DOHH2 (cell line): ENCODE results near the gene DNAJC5G.

ENCODE experiments used
- H3F3A ChIP-seq: fragments of 200-600 bp; sonication (generic), shearing (Covaris generic); 2 replicates; pipeline ENCODE4 v1.6.0; 2016; ENCODE audit warnings: antibody characterized with exemption, mild to moderate bottlenecking; ENCODE audit not compliant: control insufficient read depth, insufficient read depth
- H3K27ac ChIP-seq: fragments of 200-600 bp; sonication (generic); 2 replicates; pipeline ENCODE4 v1.5.1; 2014; ENCODE audit warnings: low read depth, mild to moderate bottlenecking, low read length, moderate library complexity
- H3K27me3 ChIP-seq: fragments of 200-600 bp; sonication (generic); 2 replicates; pipeline ENCODE4 v1.6.1; 2014; ENCODE audit warnings: mild to moderate bottlenecking, low read length, mixed read lengths; ENCODE audit not compliant: control insufficient read depth
- H3K36me3 ChIP-seq: fragments of 200-600 bp; sonication (generic); 2 replicates; pipeline ENCODE4 v1.6.1; 2014; ENCODE audit warnings: mild to moderate bottlenecking, low read length, moderate library complexity, mixed read lengths; ENCODE audit not compliant: control insufficient read depth
- H3K4me1 ChIP-seq: fragments of 200-600 bp; sonication (generic); 2 replicates; pipeline ENCODE4 v1.6.1; 2014; ENCODE audit warnings: mild to moderate bottlenecking, low read length, mixed read lengths; ENCODE audit not compliant: control insufficient read depth
- H3K4me2 ChIP-seq: fragments of 200-600 bp; sonication (generic); 2 replicates; pipeline ENCODE4 v1.6.0; 2014; ENCODE audit warnings: mild to moderate bottlenecking, low read length, moderate library complexity
- H3K4me3 ChIP-seq: fragments of 200-600 bp; sonication (generic); 2 replicates; pipeline ENCODE4 v1.5.1; 2014; ENCODE audit warnings: mild to moderate bottlenecking, low read length, mixed read lengths
- H3K79me2 ChIP-seq: fragments of 200-600 bp; sonication (generic); 2 replicates; pipeline ENCODE4 v1.6.1; 2014; ENCODE audit warnings: mild to moderate bottlenecking, low read length, mixed read lengths; ENCODE audit not compliant: control insufficient read depth
- H3K9me2 ChIP-seq: fragments of 200-600 bp; sonication (generic); replicated peaks from 2 replicates; pipeline ENCODE4 v1.6.1; 2014; ENCODE audit warnings: mild to moderate bottlenecking, low read length, mixed read lengths; ENCODE audit not compliant: control insufficient read depth
- H3K9me3 ChIP-seq: fragments of 200-600 bp; sonication (generic); 2 replicates; pipeline ENCODE4 v1.6.1; 2014; ENCODE audit warnings: antibody characterized with exemption, low read length, mixed read lengths; ENCODE audit not compliant: control insufficient read depth, insufficient read depth
- H4K20me1 ChIP-seq: fragments of 200-600 bp; sonication (generic); 2 replicates; pipeline ENCODE4 v1.6.0; 2014; ENCODE audit warnings: low read depth, mild to moderate bottlenecking, antibody characterized with exemption, low read length, moderate library complexity; ENCODE audit not compliant: control insufficient read depth, insufficient read depth
- EZH2phosphoT487 ChIP-seq: fragments of 200-600 bp; sonication (generic); IDR thresholded peaks from 2 replicates; pipeline ENCODE4 v1.6.1; 2017; ENCODE audit warnings: borderline replicate concordance, mild to moderate bottlenecking, antibody characterized with exemption, low read length, moderate library complexity, mixed read lengths
- TF ChIP-seq, protein P1 (sequence below): fragments of 200-600 bp; sonication (generic); IDR thresholded peaks from one replicate; pipeline ENCODE4 v1.5.1; 2014; ENCODE audit warnings: antibody characterized with exemption, mild to moderate bottlenecking, low read depth, low read length; ENCODE audit not compliant: poor library complexity, severe bottlenecking

The DNAJC5G gene

DNA sequence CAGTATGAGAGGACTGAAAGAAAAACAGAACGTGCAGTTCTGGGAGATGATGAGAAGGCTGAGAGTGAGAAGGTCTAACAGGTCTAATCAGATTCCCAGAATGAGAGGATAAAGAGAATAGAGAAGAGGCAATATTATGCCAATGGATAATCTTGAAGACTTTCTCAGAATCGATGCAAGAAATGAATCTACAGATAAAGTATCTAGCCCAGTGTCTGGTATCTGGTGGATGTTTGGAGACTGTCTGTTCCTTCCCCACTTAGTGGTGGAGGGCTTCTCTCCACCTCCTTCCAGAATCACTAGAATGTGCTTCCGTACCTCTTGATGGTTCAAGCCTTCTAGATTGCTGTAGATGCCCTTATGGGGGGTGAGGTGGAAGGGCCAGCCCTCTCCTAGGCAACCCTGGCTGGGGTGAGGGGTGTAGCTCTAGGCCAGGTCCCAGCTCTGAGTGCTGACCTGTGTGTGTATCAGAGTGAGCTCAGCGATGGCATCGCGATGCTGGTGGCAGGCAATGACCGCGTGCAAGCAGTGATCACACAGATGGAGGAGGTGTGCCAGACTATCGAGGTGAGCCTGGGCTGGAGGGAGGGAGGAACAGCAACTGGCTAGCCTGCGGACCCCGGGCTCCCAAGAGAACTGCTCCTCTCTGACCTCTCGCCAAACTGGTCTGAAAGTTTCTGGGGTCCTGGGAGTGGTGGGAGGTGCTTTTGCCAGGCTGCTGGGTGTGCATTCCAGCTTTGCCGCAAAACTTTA lies 29.4 kb downstream of the DNAJC5G start:
- H3K4me1 ChIP-seq = peaks cover 20% of the 10 kb centered on the region
- no peak overlapping the region for H3K4me3 ChIP-seq
- no peaks in the 10 kb centered on the region for H3K9me2 ChIP-seq
- TF ChIP-seq, protein P1, sequence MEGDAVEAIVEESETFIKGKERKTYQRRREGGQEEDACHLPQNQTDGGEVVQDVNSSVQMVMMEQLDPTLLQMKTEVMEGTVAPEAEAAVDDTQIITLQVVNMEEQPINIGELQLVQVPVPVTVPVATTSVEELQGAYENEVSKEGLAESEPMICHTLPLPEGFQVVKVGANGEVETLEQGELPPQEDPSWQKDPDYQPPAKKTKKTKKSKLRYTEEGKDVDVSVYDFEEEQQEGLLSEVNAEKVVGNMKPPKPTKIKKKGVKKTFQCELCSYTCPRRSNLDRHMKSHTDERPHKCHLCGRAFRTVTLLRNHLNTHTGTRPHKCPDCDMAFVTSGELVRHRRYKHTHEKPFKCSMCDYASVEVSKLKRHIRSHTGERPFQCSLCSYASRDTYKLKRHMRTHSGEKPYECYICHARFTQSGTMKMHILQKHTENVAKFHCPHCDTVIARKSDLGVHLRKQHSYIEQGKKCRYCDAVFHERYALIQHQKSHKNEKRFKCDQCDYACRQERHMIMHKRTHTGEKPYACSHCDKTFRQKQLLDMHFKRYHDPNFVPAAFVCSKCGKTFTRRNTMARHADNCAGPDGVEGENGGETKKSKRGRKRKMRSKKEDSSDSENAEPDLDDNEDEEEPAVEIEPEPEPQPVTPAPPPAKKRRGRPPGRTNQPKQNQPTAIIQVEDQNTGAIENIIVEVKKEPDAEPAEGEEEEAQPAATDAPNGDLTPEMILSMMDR = no peak
- no peak for TF ChIP-seq EZH2phosphoT487
- H3K9me3 ChIP-seq = no peaks in the 10 kb centered on the region
- no peaks in the 10 kb centered on the region for H3K27me3 ChIP-seq
- H3K27ac ChIP-seq = no peak overlapping the region
- H3K36me3 ChIP-seq = peaks cover 3% of the 10 kb centered on the region; the same call in 1 of the 2 replicates
- no peak overlapping the region for H3K4me2 ChIP-seq
- peaks cover 2% of the 10 kb centered on the region; the same call in 1 of the 2 replicates for H3F3A ChIP-seq
- H3K79me2 ChIP-seq = no peaks in the 10 kb centered on the region
- no peaks in the 10 kb centered on the region for H4K20me1 ChIP-seq

DNA sequence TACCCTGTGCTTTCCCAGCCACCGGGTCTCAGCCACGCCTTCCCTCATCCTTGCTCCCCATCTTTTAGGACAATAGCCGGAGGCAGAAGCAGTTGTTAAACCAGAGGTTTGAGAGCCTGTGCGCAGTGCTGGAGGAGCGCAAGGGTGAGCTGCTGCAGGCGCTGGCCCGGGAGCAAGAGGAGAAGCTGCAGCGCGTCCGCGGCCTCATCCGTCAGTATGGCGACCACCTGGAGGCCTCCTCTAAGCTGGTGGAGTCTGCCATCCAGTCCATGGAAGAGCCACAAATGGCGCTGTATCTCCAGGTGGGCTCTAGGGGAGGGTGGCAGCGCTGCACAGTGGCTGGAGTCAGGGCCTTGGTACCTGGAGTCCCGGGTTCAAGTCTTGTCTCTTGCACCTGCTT lies 30.3 kb downstream of the DNAJC5G start:
- H3K4me1 ChIP-seq = peaks cover 20% of the 10 kb centered on the region
- H3F3A ChIP-seq = peaks cover 2% of the 10 kb centered on the region; the same call in 1 of the 2 replicates
- no peak overlapping the region for H3K27ac ChIP-seq
- no peaks in the 10 kb centered on the region for H3K79me2 ChIP-seq
- H3K27me3 ChIP-seq = no peaks in the 10 kb centered on the region
- no peaks in the 10 kb centered on the region for H4K20me1 ChIP-seq
- no peaks in the 10 kb centered on the region for H3K9me2 ChIP-seq
- no peak overlapping the region for H3K4me2 ChIP-seq
- H3K36me3 ChIP-seq = peaks cover 3% of the 10 kb centered on the region; the same call in 1 of the 2 replicates
- no peak overlapping the region for H3K4me3 ChIP-seq
- no peaks in the 10 kb centered on the region for H3K9me3 ChIP-seq
- TF ChIP-seq, protein P1 = no peak
- TF ChIP-seq EZH2phosphoT487 = no peak

DNA sequence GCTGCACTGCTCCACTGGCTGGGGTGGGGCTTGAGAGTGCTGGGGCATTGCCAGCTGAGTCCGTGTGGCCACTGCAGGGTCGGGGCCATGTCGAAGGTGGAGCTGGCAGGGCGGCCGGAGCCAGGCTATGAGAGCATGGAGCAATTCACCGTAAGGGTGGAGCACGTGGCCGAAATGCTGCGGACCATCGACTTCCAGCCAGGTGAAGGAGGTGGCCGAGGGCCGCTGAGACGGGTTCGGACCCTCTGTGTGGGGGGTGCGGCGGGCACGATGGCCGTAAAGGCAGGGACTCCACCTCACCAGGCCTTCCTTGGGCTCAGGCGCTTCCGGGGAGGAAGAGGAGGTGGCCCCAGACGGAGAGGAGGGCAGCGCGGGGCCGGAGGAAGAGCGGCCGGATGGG lies 30.9 kb downstream of the DNAJC5G start:
- Histone ChIP-seq H3K27ac (no peak overlapping the region), H3K79me2 (no peaks in the 10 kb centered on the region), H3K9me3 (no peaks in the 10 kb centered on the region), H3K9me2 (no peaks in the 10 kb centered on the region), H3K4me1 (peaks cover 20% of the 10 kb centered on the region), H3K4me3 (no peak overlapping the region), H3K4me2 (peak overlapping the region; percentile 38), H4K20me1 (no peaks in the 10 kb centered on the region), H3K36me3 (peaks cover 3% of the 10 kb centered on the region; the same call in 1 of the 2 replicates), H3K27me3 (no peaks in the 10 kb centered on the region), H3F3A (peaks cover 2% of the 10 kb centered on the region; the same call in 1 of the 2 replicates)
- TF ChIP-seq, protein P1 = no peak
- TF ChIP-seq EZH2phosphoT487 = no peak
